H1 (cell line): ENCODE results near the gene CLCF1. TPM values are rescaled to one million over a fixed set of nuclear protein-coding genes. Genes with fewer than 3 reads are reported as not detected.

Experiments used
- CTCF ChIA-PET: fragments of 300-600 bp; sonication (Branson Sonifier 250); formaldehyde crosslinking; loops from one replicate; lab custom pipeline; 2021; ENCODE audit not compliant: partially characterized antibody; lab: Charles Lee
- POLR2A ChIA-PET: fragments of 300-600 bp; sonication (Branson Sonifier 250); formaldehyde crosslinking; loops from one replicate; lab custom pipeline; 2021; ENCODE audit warnings: inconsistent platforms; ENCODE audit not compliant: partially characterized antibody; lab: Charles Lee
- DNase-seq, 2 experiments: peaks; one replicate each; pipeline versions ENCODE4 v3.0.0 to v3.0.0-alpha.2; 2010 to 2022; ENCODE audit warnings: low spot score in 2 of 2, low read depth in 1 of 2, mixed read lengths in 1 of 2
- FAIRE-seq: peaks from 2 replicates; lab custom pipeline; 2011; peaks lifted over from hg19 to GRCh38; lab: Jason Lieb, UNC
- H2AFZ ChIP-seq: 2 replicates; pipeline ENCODE4 v1.8.1; 2012; ENCODE audit warnings: low read length, inconsistent platforms
- H2AK5ac ChIP-seq: 2 replicates; pipeline ENCODE4 v1.6.1; 2013; ENCODE audit warnings: low read depth, low read length
- H2BK120ac ChIP-seq: replicated peaks from 2 replicates; pipeline ENCODE3; 2013; ENCODE audit warnings: low read depth, low read length, inconsistent platforms
- H2BK12ac ChIP-seq: 2 replicates; pipeline ENCODE4 v1.6.1; 2013; ENCODE audit warnings: low read depth, low read length
- H2BK15ac ChIP-seq: 2 replicates; pipeline ENCODE4 v1.6.1; 2013; ENCODE audit warnings: low read length
- H2BK20ac ChIP-seq: 2 replicates; pipeline ENCODE4 v1.6.1; 2013; ENCODE audit warnings: low read length
- H2BK5ac ChIP-seq: 2 replicates; pipeline ENCODE4 v1.6.1; 2013; ENCODE audit warnings: low read depth, low read length
- H3K14ac ChIP-seq: 2 replicates; pipeline ENCODE4 v1.6.1; 2013; ENCODE audit warnings: inconsistent platforms; ENCODE audit not compliant: insufficient read length
- H3K18ac ChIP-seq: 2 replicates; pipeline ENCODE4 v1.6.1; 2013; ENCODE audit warnings: low read length; ENCODE audit errors: extremely low read depth
- H3K23ac ChIP-seq: 2 replicates; pipeline ENCODE4 v1.6.1; 2013; ENCODE audit warnings: inconsistent platforms; ENCODE audit not compliant: insufficient read length
- H3K23me2 ChIP-seq: 2 replicates; pipeline ENCODE4 v1.6.1; 2013; ENCODE audit warnings: low read depth, low read length
- H3K27ac ChIP-seq: 2 replicates; pipeline ENCODE4 v1.6.1; 2011; ENCODE audit warnings: low read depth, low read length, inconsistent platforms
- H3K27me3 ChIP-seq, 4 experiments: replicated peaks in 1 of 4; 1 replicate in 1 of 4; 2 replicates in 3 of 4; pipeline versions ENCODE4 v1.6.1 to v1.8.1; 2011 to 2013; ENCODE audit warnings: low read length in 3 of 4, mild to moderate bottlenecking in 3 of 4, inconsistent platforms in 2 of 4, mixed read lengths in 2 of 4, moderate library complexity in 1 of 4; ENCODE audit not compliant: control insufficient read depth in 3 of 4, insufficient read depth in 3 of 4; ENCODE audit errors: extremely low read depth in 1 of 4
- H3K36me3 ChIP-seq, 4 experiments: 2 replicates each; pipeline versions ENCODE4 v1.6.1 to v1.8.1; 2011 to 2013; ENCODE audit warnings: mild to moderate bottlenecking in 4 of 4, low read length in 3 of 4, moderate library complexity in 2 of 4, control low read depth in 1 of 4, inconsistent platforms in 1 of 4; ENCODE audit not compliant: insufficient read depth in 4 of 4, control insufficient read depth in 2 of 4
- H3K4ac ChIP-seq: replicated peaks from 2 replicates; pipeline ENCODE3; 2013; ENCODE audit warnings: low read length, low read depth, mixed read lengths, inconsistent platforms; ENCODE audit not compliant: insufficient read length
- H3K4me1 ChIP-seq, 4 experiments: replicated peaks in 1 of 4; 1 replicate in 1 of 4; 2 replicates in 3 of 4; pipeline versions ENCODE4 v1.6.1 to v1.8.1; 2011 to 2013; ENCODE audit warnings: low read length in 3 of 4, inconsistent platforms in 2 of 4, mixed read lengths in 1 of 4; ENCODE audit not compliant: insufficient read depth in 4 of 4, control insufficient read depth in 3 of 4
- H3K4me2 ChIP-seq, 2 experiments: 2 replicates each; pipeline versions ENCODE4 v1.6.1 to v1.8.1; 2011 to 2013; ENCODE audit warnings: low read depth in 2 of 2, low read length in 2 of 2, control low read depth in 1 of 2, inconsistent platforms in 1 of 2, mild to moderate bottlenecking in 1 of 2; ENCODE audit not compliant: insufficient read depth in 1 of 2
- H3K4me3 ChIP-seq, 4 experiments: fragments of 200-600, 300-600 bp in 1 of 4; sonication (generic), shearing (Covaris generic), sonication (Bioruptor Twin) in 1 of 4; 2 replicates each; pipeline versions ENCODE4 v1.5.1 to v1.8.1; 2011 to 2016; ENCODE audit warnings: low read length in 4 of 4, low read depth in 3 of 4, control low read depth in 2 of 4, inconsistent platforms in 2 of 4, mild to moderate bottlenecking in 2 of 4, mixed read lengths in 1 of 4, moderate library complexity in 1 of 4; ENCODE audit not compliant: insufficient read depth in 2 of 4; ENCODE audit errors: extremely low read depth in 1 of 4
- H3K56ac ChIP-seq: replicated peaks from 2 replicates; pipeline ENCODE3; 2013; ENCODE audit warnings: low read depth, mild to moderate bottlenecking, mixed read lengths, low read length, inconsistent platforms; ENCODE audit not compliant: insufficient read length
- H3K79me1 ChIP-seq: 2 replicates; pipeline ENCODE4 v1.6.1; 2013; ENCODE audit warnings: low read depth, low read length, control low read depth
- H3K79me2 ChIP-seq, 2 experiments: 2 replicates each; pipeline versions ENCODE4 v1.6.1 to v1.8.1; 2012 to 2013; ENCODE audit warnings: low read length in 2 of 2, mild to moderate bottlenecking in 2 of 2, inconsistent platforms in 1 of 2; ENCODE audit not compliant: insufficient read depth in 2 of 2, control insufficient read depth in 1 of 2
- H3K9ac ChIP-seq, 4 experiments: replicated peaks in 1 of 4; 1 replicate in 1 of 4; 2 replicates in 3 of 4; pipeline versions ENCODE4 v1.6.1 to v1.8.1; 2011 to 2013; ENCODE audit warnings: low read depth in 3 of 4, low read length in 3 of 4, control low read depth in 2 of 4, mild to moderate bottlenecking in 2 of 4, moderate library complexity in 2 of 4, inconsistent platforms in 1 of 4; ENCODE audit errors: extremely low read depth in 1 of 4
- H3K9me3 ChIP-seq, 2 experiments: 2 replicates each; pipeline versions ENCODE4 v1.6.1 to v1.8.1; 2012 to 2013; ENCODE audit warnings: mild to moderate bottlenecking in 2 of 2, moderate library complexity in 2 of 2, control low read depth in 1 of 2, inconsistent platforms in 1 of 2, low read depth in 1 of 2, low read length in 1 of 2, mixed read lengths in 1 of 2; ENCODE audit not compliant: insufficient read depth in 2 of 2
- H4K20me1 ChIP-seq, 2 experiments: replicated peaks in 1 of 2; 2 replicates each; pipeline versions ENCODE3 to v1.8.1; 2011 to 2013; ENCODE audit warnings: inconsistent platforms in 2 of 2, low read length in 2 of 2, mild to moderate bottlenecking in 1 of 2; ENCODE audit not compliant: insufficient read depth in 2 of 2, control insufficient read depth in 1 of 2
- H4K5ac ChIP-seq: 2 replicates; pipeline ENCODE4 v1.6.1; 2013; ENCODE audit warnings: low read length, low read depth, mixed read lengths, inconsistent platforms; ENCODE audit not compliant: insufficient read length
- H4K8ac ChIP-seq: 2 replicates; pipeline ENCODE4 v1.8.0; 2013; ENCODE audit warnings: mild to moderate bottlenecking, moderate library complexity, low read length, inconsistent platforms; ENCODE audit not compliant: insufficient read depth; ENCODE audit errors: extremely low read depth
- H4K91ac ChIP-seq: replicated peaks from 2 replicates; pipeline ENCODE3; 2013; ENCODE audit warnings: low read length, mixed read lengths, inconsistent platforms; ENCODE audit not compliant: insufficient read length
- BCL11A ChIP-seq, 2 experiments: IDR thresholded peaks; one replicate each; pipeline ENCODE4 v1.6.1; 2011; ENCODE audit warnings: low read depth in 2 of 2, low read length in 2 of 2, mild to moderate bottlenecking in 2 of 2
- BRCA1 ChIP-seq: IDR thresholded peaks from 2 replicates; pipeline ENCODE4 v1.6.1; 2012; ENCODE audit warnings: low read depth, low read length, improper control_type of control experiment
- CBX5 ChIP-seq: fragments of 300-800, 300-1000 bp; sonication (generic); IDR thresholded peaks from 2 replicates; pipeline ENCODE4 v1.7.1; 2016; ENCODE audit warnings: antibody characterized with exemption, low read length, low read depth
- CHD1 ChIP-seq: IDR thresholded peaks from 2 replicates; pipeline ENCODE4 v1.6.1; 2012; ENCODE audit warnings: low read depth, low read length, improper control_type of control experiment
- CHD2 ChIP-seq: IDR thresholded peaks from 2 replicates; pipeline ENCODE4 v1.6.1; 2012; ENCODE audit warnings: low read length, improper control_type of control experiment
- EZH2 ChIP-seq: fragments of 200-600 bp; sonication (generic); IDR thresholded peaks from 2 replicates; pipeline ENCODE4 v1.7.1; 2012; ENCODE audit warnings: low read depth, mild to moderate bottlenecking, moderate library complexity, low read length, inconsistent platforms; ENCODE audit not compliant: severe bottlenecking
- HDAC6 ChIP-seq: IDR thresholded peaks from one replicate; pipeline ENCODE4 v1.7.1; 2012; ENCODE audit warnings: low read depth, mild to moderate bottlenecking, inconsistent platforms, low read length, moderate library complexity
- KDM5A ChIP-seq: fragments of 200-600 bp; IDR thresholded peaks from 2 replicates; pipeline ENCODE4 v1.7.1; 2012; ENCODE audit warnings: mild to moderate bottlenecking, low read length, inconsistent platforms, mixed read lengths
- SP4 ChIP-seq: IDR thresholded peaks from 2 replicates; pipeline ENCODE4 v1.6.1; 2012; ENCODE audit warnings: low read length, inconsistent platforms
- SRF ChIP-seq: IDR thresholded peaks from 2 replicates; pipeline ENCODE4 v1.6.1; 2011; ENCODE audit warnings: mild to moderate bottlenecking, low read depth, low read length, moderate library complexity
- TEAD4 ChIP-seq: IDR thresholded peaks from 2 replicates; pipeline ENCODE4 v1.6.1; 2012; ENCODE audit warnings: low read depth, low read length, inconsistent platforms, mixed read lengths
- WGBS, 2 experiments: shearing (Covaris generic) in 1 of 2; methylation state at CpG; one replicate each; pipeline versions ENCODE4 v1.1.6 to v1.1.7; 2013 to 2015; ENCODE audit warnings: low lambda C conversion rate in 2 of 2, mixed read lengths in 2 of 2, inconsistent platforms in 1 of 2, low coverage in 1 of 2, missing lambda C conversion rate in 1 of 2; ENCODE audit not compliant: insufficient replicate concordance in 2 of 2, insufficient coverage in 1 of 2, insufficient read length in 1 of 2; ENCODE audit errors: extremely low coverage in 1 of 2, missing lambda C conversion rate in 1 of 2; 5-methylcytosine and 5-hydroxymethylcytosine counted together
- polyA plus RNA-seq, 7 experiments: library from polyadenylated mRNA; depleted of rRNA in 3 of 7; stranded (reverse) in 5 of 7; unstranded in 2 of 7; fragments of >200 nt in 5 of 7; fragments of 200-250 nt in 2 of 7; gene quantifications; 1 replicate in 5 of 7; 2 replicates in 1 of 7; 4 replicates in 1 of 7; pipeline versions ENCODE4 v1.2.1 to v1.2.3, GENCODE V29; 2011 to 2013; ENCODE audit warnings: missing spikeins in 2 of 7, mixed read lengths in 2 of 7
- total RNA-seq: library from RNA; stranded (reverse); fragmentation: NEBNext Ultra II Directional; extraction: Animal tissue kit (Norgen Biotek cat#: 25700); gene quantifications from 2 replicates; pipeline ENCODE4 v1.2.1, GENCODE V29; 2021
- TF ChIP-seq, protein P1 (sequence below), 3 experiments: IDR thresholded peaks; 1 replicate in 2 of 3; 2 replicates in 1 of 3; pipeline versions ENCODE4 v1.5.1 to v1.6.1; 2011; ENCODE audit warnings: low read length in 3 of 3, mild to moderate bottlenecking in 3 of 3, inconsistent platforms in 2 of 3, low read depth in 1 of 3, moderate library complexity in 1 of 3; ENCODE audit not compliant: insufficient read depth in 1 of 3; ENCODE audit errors: control extremely low read depth in 1 of 3

Gene CLCF1
- total and polyA plus RNA-seq, 2 of the 8 experiments (the other 6 are each of a cell fraction or from before 2014, with no cell fraction given), result 0.32 to 1.2 TPM

DNA sequence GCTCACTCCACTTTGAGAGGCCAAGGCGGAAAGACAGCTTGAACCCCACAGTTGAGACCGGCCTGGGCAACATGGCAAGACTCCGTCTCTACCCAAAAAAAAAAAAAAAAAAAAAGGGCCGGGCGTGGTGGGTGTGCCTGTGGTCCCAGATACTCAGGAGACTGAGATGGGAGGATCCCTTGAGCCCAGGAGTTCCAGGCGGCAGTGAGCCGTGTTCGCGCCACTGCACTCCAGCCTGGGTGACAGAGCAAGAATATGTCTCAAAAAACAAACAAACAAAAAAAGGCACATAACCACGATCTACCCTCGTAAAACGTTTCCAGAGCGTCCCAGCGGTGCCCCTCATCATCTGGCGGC, 17.5 kb upstream of the CLCF1 start:
- Histone ChIP-seq H2BK5ac (no peak overlapping the region), H3K27me3 (no peaks in the 10 kb centered on the region; a peak in 2 of 7 replicates), H2AFZ (no peak overlapping the region), H3K56ac (no peak overlapping the region), H3K23me2 (peaks cover 13% of the 10 kb centered on the region), H3K4me3 (peak overlapping the region; percentile 63 to 88 (median 69)), H3K4me1 (peaks cover 0 to 9% (median 7%) of the 10 kb centered on the region in 4 experiments; a peak in 4 of 7 replicates), H3K79me2 (no peaks in the 10 kb centered on the region), H3K14ac (no peak overlapping the region), H2BK20ac (no peak overlapping the region), H2BK15ac (no peak overlapping the region), H3K23ac (no peak overlapping the region), H4K5ac (no peak overlapping the region), H4K20me1 (peaks cover 0 to 2% of the 10 kb centered on the region in 2 experiments), H3K9me3 (no peaks in the 10 kb centered on the region), H2AK5ac (no peak overlapping the region), H3K79me1 (0 out of 2 replicates have a peak, but pooled peaks cover 2% of the 10 kb centered on the region), H3K4ac (no peak overlapping the region), H3K18ac (no peak overlapping the region), H3K4me2 (peak overlapping the region; percentile 65 to 86), H3K9ac (peak overlapping the region in 3 of 4 experiments; percentile 51 to 72 (median 66); a peak in 4 of 7 replicates), H3K36me3 (peaks cover 0 to 4% (median 0%) of the 10 kb centered on the region in 4 experiments; a peak in 1 of 8 replicates), H2BK12ac (no peak overlapping the region), H4K91ac (no peak overlapping the region), H3K27ac (no peak overlapping the region), H4K8ac (peak overlapping the region; percentile 89; the same call in 1 of the 2 replicates), H2BK120ac (no peak overlapping the region)
- no peak for DNase-seq
- TF ChIP-seq HDAC6, result no peak
- TF ChIP-seq, protein P1, sequence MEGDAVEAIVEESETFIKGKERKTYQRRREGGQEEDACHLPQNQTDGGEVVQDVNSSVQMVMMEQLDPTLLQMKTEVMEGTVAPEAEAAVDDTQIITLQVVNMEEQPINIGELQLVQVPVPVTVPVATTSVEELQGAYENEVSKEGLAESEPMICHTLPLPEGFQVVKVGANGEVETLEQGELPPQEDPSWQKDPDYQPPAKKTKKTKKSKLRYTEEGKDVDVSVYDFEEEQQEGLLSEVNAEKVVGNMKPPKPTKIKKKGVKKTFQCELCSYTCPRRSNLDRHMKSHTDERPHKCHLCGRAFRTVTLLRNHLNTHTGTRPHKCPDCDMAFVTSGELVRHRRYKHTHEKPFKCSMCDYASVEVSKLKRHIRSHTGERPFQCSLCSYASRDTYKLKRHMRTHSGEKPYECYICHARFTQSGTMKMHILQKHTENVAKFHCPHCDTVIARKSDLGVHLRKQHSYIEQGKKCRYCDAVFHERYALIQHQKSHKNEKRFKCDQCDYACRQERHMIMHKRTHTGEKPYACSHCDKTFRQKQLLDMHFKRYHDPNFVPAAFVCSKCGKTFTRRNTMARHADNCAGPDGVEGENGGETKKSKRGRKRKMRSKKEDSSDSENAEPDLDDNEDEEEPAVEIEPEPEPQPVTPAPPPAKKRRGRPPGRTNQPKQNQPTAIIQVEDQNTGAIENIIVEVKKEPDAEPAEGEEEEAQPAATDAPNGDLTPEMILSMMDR (IDR thresholded peaks at IDR 0.05; ENCODE audit: control extremely low read depth in 1 of 3, insufficient read depth in 1 of 3, low read depth in 1 of 3, low read length in 3 of 3), result no peak
- no peak for TF ChIP-seq SRF
- no peak for TF ChIP-seq CHD2
- no peak for TF ChIP-seq TEAD4
- no peak for TF ChIP-seq SP4
- TF ChIP-seq CHD1, result no peak
- no peak for TF ChIP-seq EZH2
- no peak for TF ChIP-seq BRCA1
- no peak for TF ChIP-seq BCL11A (IDR thresholded peaks at IDR 0.05; ENCODE audit: low read depth in 2 of 2, low read length in 2 of 2)
- TF ChIP-seq KDM5A, result no peak
- TF ChIP-seq CBX5, result no peak
- no peak for FAIRE-seq
- WGBS, 2 experiments, result 26% methylated on average over 13 of the region's 15 CpGs; no CpG with 5 or more reads in 1 of the 2 experiments
- ChIA-PET CTCF (interaction anchor here (0.6 to 34.8 kb wide), 10 partner anchors 10 to 861 kb away, joined by 3 to 1305 read pairs (median 4); partner anchors contain the start of genes CLCF1, POLD4 and PPP1CA), POLR2A (interaction anchor here (0.8 to 3.3 kb wide), 6 partner anchors 10 to 70 kb away, joined by 3 to 31 read pairs (median 6); partner anchors contain the start of genes POLD4 and PPP1CA)
